HTR-8/SVneo (cell line): ENCODE results near the gene ZNF664.
A peak's percentile ranks its signal among the peaks of the same experiment; 100 is the strongest.

Experiments
- DNase-seq: peaks from one replicate; pipeline ENCODE4 v3.0.0; 2011; ENCODE audit warnings: low spot score, mixed read lengths; ENCODE audit not compliant: insufficient read length
- FAIRE-seq: peaks from 2 replicates; lab custom pipeline; 2011; peaks lifted over from hg19 to GRCh38; lab: Jason Lieb, UNC

Gene ZNF664

GRCh38 chr12:124026755-124027745 lies 54.0 kb downstream of the ZNF664 start:
- DNase-seq, result peak; percentile 35
- no peak for FAIRE-seq

GRCh38 chr12:124027753-124028554 lies 54.9 kb downstream of the ZNF664 start:
- DNase-seq, result no peak

GRCh38 chr12:124028555-124028925 lies 55.5 kb downstream of the ZNF664 start:
- DNase-seq (no peak), FAIRE-seq (no peak)

More at GRCh38 chr12:124027753-124028554, 54.9 kb downstream of the ZNF664 start:
- FAIRE-seq, result no peak

DNA sequence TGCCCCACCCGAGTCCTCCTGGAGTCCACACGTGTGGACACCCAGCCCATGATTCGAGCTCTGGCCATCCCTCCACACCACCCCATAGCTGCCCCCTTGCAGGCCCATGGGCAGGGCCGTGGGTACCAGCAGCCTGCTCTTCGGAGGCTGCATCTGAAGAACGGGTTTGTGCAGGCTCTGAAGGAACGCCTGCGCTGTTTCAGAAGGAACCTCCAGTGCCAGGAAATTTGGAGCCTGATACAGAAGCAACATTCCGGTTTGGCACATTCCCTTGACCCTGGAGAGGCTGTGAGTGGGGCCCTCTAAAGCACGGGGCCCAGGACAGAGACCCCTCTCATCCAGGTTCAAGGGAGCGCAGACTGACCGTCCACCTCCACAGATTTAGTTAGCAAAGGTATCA lies 57.0 kb downstream of the ZNF664 start:
- FAIRE-seq (no peak), DNase-seq (no peak)

DNA sequence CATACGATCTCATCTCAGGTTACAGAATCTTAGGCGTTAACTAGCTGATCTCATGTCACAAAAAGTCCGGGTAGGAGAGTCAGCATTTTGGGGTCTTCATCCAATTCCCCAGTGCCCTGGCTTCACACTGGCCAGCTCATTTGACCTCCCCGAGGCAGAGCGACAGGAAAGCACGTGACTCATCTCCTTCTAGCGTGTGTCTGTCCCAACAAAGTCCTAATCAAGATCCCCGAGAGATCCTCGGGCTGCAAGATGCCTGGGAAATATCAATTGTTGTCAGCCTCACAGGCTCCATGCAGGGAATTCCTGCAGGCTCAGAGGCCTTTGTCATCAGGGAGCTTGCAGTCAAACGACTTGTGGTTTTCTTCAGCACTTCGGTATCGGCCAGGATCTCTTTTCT lies 57.5 kb downstream of the ZNF664 start:
- DNase-seq, result peak; percentile 71

GRCh38 chr12:124031058-124031457 lies 58.0 kb downstream of the ZNF664 start:
- FAIRE-seq (no peak), DNase-seq (no peak)

More for the DNA sequence above, 57.5 kb downstream of the ZNF664 start:
- peak; percentile 42 for FAIRE-seq

- FAIRE-seq (no peak), DNase-seq (peak; percentile 80)
Measured at GRCh38 chr12:124032265-124032886, 59.4 kb downstream of the ZNF664 start.

DNA sequence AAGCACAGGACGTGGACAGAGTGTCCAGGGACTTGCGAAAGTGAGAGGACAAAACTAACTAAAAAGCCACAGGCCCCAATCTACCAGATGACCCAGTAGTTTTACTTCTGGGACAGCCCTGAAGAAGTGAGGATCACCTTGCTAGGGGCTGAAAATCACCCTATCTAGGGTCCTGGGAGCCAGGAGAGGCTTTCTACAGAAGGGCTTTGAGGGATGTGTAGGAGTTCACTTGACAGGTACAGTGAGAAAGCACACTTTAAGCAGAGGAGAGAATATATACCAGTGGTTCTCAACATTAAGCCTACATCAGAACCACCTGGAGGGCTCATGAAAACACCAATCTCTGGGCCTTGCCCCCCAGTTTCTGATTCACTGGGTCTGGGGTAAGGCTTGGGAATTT lies 60.8 kb downstream of the ZNF664 start:
- FAIRE-seq (no peak), DNase-seq (no peak)

- DNase-seq, result no peak
Measured at GRCh38 chr12:124034297-124034696, 61.3 kb downstream of the ZNF664 start.

DNA sequence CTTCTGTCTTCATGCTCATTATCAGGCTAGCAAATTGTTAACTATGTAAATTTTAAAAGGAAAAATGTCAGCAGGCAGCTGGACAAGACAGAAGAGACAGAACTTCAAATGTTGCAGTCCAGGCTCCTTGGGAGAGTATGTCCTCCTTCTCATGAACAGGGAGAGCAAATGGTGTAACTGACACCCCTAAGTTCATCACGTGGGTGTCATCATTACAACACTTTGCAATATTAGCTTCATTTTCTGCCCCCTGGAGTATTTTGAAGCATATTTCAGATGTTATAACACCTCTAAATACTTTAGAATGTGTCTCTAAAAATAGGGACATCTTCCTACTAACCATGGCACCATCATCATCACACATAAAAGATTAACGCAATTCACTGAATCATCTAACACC lies 62.1 kb downstream of the ZNF664 start:
- FAIRE-seq (no peak), DNase-seq (no peak)

More at GRCh38 chr12:124034297-124034696, 61.3 kb downstream of the ZNF664 start:
- no peak for FAIRE-seq

- FAIRE-seq (peak; percentile 66), DNase-seq (no peak)
Measured at GRCh38 chr12:124036171-124036598, 63.2 kb downstream of the ZNF664 start.

DNA sequence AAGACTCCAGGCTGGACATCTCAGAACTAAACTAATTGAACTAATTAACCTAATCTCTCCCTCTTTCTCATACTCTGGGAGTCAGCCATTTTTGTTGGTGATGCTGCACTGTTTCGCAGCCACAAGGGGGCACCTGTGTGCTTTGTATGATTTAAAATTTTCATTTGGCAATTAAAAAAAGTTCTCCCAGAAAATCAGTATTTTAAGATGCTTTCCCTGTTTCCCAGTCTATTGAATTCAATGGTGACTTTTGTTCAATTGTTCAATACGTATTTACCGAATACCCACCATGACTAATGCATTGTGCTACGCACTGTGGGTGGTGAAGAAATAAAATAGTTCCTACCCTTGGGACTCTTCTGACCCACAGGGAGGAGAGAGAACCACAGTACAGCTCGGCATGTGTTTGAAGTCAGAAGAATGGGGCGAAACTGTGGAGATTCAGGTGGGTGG lies 63.7 kb downstream of the ZNF664 start:
- peak; percentile 44 for DNase-seq

GRCh38 chr12:124037331-124037730 lies 64.3 kb downstream of the ZNF664 start:
- DNase-seq (no peak), FAIRE-seq (no peak)

More for the DNA sequence above, 63.7 kb downstream of the ZNF664 start:
- no peak for FAIRE-seq

GRCh38 chr12:124039276-124039675 lies 66.3 kb downstream of the ZNF664 start:
- DNase-seq (no peak), FAIRE-seq (no peak)

- FAIRE-seq, result no peak
- no peak for DNase-seq
Measured at GRCh38 chr12:124040291-124040690, 67.3 kb downstream of the ZNF664 start.

DNA sequence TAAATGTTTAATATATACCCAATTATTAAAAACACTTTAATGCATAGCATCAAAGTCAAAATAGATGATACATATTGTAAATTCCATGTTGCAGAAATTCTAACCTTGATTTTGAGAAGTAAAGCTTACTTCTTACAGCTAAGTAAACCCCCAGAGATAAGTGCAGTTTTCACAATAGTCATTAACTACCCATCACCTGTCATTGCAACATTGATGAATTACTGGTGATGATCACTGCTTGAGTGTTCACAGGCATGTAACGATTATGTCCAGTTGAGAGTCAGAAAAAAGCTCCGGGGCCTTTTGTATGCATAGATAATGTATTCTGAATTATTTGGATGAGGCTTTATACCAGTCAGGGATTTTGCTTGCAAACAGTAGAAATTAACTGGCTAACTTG lies 67.7 kb downstream of the ZNF664 start:
- FAIRE-seq, result no peak
- no peak for DNase-seq

DNA sequence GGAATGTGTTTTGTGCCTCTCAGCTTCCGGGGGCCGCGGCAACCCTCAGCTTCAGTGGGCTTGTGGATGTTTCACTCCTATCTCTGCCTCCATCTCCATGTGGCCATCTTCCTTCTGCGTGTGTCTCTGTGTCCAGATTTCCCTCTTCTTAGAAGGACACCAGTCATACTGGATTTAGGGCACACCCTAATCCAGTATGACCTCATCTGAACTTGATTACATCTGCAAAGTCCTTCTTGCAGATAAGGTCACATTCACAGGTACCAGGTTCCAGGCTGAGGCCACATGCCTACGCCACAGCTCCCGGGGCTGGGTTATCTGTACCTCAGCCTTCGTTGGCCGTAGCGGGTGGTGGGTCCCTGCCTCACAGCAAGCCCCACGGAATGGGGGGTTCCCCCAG lies 68.9 kb downstream of the ZNF664 start:
- DNase-seq, result no peak
- FAIRE-seq, result no peak

DNA sequence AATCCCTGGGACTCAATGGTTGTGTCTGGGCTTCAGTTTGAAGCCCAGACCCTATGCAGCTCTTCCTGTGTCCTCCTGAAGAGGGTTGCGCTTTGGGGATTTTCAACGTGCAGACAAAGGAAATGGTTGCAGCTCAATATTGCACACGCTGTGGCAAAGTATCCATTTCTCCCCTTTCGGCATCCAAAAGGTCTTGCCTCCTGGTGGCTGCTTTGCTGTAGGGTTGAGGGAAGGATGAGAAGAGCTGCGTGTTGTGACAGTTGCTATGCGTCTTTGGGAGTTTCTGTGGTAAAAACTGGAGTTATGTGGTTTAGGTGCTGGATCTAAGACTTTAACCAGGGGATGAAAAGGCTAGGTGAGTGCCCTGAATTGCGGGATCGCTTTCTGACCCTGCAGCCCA lies 71.0 kb downstream of the ZNF664 start:
- DNase-seq, result no peak
- no peak for FAIRE-seq

DNA sequence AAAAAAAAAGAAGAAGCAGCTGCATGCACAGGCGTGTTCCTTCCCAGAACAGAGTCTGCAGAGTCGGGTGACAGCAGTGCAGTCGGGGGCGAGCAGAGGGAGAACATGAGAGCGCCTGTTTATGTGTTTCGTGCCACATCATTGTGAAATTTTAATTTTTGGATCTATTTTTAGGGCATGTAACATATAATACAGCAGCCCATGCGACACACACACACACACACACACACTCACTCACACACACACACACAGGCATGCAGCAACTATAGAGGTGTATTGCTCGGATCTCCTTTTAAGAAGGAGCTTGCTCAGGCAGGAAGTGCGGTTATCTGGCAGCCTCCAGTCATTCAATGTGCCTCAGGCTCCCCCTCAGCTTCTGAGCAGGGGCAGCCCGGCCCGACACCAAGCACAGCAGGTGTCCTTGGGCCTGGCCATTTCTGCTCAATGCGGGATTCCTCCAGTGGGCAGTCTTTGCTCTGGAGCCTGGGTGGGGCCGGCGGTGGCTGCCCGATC lies 71.8 kb downstream of the ZNF664 start:
- no peak for DNase-seq
- no peak for FAIRE-seq
